NB4 (cell line): ENCODE data around the gene CIROP.

Experiments
- DNase-seq: peaks from one replicate; pipeline ENCODE4 v3.0.0; 2010; ENCODE audit warnings: low read depth
- H3K4me3 ChIP-seq: one replicate; pipeline ENCODE4 v1.5.1; 2011; ENCODE audit warnings: mild to moderate bottlenecking, low read depth, low read length, moderate library complexity
- MYC ChIP-seq: IDR thresholded peaks from 2 replicates; pipeline ENCODE4 v1.6.1; 2011; ENCODE audit warnings: low read depth, low read length
- POLR2A ChIP-seq: IDR thresholded peaks from 2 replicates; pipeline ENCODE4 v1.6.1; 2011; ENCODE audit warnings: mild to moderate bottlenecking; ENCODE audit not compliant: insufficient read length; ENCODE audit errors: extremely low read depth
- TF ChIP-seq, protein P1 (sequence below): IDR thresholded peaks from one replicate; pipeline ENCODE4 v1.5.1; 2012; ENCODE audit warnings: low read depth, low read length
- TF ChIP-seq, protein P2 (sequence below): IDR thresholded peaks from 2 replicates; pipeline ENCODE4 v1.6.1; 2011; ENCODE audit warnings: low read depth, low read length

Gene CIROP

DNA sequence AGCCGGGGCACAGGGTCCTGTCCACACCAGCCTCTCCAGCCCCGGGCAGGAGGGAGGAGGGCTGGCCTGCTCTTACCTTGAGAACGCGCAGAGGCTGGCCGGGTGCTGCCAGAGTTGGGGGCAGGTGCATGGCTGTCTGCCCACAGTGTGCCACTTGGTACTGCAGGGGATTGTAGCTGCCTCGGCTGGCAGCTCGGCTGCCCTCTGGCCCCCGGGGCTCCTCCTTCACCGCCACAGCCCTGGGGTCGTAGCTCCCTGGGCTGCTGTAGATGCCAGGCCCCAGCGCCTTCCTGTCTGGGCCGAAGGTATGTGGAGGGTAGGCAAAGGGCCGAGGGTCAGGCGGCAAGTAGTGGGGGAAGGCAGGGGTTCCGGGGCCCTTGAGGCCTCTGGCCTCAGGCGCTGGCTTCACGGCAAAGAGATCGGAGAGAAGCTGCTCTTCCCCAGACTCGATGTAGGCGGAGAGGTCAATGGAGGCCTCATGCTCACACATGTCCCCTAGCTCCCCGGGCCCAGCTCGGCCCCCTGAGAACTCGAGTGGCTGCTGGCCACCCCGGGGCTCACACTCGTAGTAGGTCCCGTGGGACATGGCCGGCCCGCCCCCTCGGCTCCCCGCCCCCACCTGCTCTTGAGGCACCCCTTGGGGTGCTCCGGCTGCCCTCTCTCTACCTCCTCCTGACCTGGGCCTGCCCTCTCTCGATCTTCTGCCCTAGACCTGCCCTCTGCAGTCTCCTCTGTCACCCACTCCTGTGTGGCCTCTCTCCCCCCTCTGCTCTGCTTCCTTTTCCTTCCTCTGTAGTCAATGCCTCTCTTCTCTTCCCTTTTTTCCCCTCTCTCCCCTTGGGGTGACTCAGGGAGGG lies 13.9 kb upstream of the CIROP start, which contains the start of gene CEBPE:
Gene CEBPE, minus strand, starts transcription at position 750 of the 857 bp plus-strand sequence. Its CDS starts 164 bp downstream, at position 586.
- TF ChIP-seq, protein P1, sequence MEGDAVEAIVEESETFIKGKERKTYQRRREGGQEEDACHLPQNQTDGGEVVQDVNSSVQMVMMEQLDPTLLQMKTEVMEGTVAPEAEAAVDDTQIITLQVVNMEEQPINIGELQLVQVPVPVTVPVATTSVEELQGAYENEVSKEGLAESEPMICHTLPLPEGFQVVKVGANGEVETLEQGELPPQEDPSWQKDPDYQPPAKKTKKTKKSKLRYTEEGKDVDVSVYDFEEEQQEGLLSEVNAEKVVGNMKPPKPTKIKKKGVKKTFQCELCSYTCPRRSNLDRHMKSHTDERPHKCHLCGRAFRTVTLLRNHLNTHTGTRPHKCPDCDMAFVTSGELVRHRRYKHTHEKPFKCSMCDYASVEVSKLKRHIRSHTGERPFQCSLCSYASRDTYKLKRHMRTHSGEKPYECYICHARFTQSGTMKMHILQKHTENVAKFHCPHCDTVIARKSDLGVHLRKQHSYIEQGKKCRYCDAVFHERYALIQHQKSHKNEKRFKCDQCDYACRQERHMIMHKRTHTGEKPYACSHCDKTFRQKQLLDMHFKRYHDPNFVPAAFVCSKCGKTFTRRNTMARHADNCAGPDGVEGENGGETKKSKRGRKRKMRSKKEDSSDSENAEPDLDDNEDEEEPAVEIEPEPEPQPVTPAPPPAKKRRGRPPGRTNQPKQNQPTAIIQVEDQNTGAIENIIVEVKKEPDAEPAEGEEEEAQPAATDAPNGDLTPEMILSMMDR, result no peak
- TF ChIP-seq MYC, result peak; percentile 32; the same call in 1 of the 2 replicates
- H3K4me3 ChIP-seq, result peak within 1 kb of the TSS; percentile 96
- DNase-seq, result peak; percentile 86

DNA sequence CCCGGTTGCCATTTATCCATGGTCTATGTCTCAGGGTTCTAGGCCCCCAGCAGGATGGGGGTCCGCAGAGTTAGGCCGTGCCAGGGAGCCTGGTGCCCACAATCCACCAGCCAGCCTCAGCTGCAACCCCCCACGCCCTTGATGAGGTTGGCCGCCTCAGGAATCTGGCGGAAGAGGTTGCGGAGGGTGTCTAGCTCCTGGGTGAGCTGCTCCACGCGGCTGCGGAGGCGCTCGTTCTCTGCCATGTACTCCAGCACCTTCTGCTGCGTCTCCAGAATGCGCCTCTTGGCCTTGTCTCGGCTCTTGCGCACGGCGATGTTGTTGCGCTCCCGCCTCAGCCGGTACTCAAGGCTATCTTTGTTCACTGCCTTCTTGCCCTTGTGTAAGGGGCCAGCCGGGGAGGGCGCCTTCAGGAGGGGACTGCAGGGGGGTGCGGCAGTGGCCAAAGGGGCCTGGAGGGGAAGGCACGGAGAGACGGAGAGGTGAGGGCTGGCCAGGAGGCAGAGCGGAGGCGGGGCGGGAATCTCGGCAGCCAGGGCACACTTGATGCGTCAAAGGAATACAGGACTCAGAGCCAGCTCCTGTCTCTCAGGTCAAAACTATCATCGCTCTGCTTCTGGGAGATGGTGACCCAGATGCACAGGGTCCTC lies 12.7 kb upstream of the CIROP start:
- DNase-seq, result peak; percentile 73
- no peak for TF ChIP-seq POLR2A
- TF ChIP-seq MYC, result no peak
- TF ChIP-seq, protein P2, sequence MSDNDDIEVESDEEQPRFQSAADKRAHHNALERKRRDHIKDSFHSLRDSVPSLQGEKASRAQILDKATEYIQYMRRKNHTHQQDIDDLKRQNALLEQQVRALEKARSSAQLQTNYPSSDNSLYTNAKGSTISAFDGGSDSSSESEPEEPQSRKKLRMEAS, result 0 out of 2 replicates have a peak, but pooled peaks have one; percentile 6
- TF ChIP-seq, protein P1, result no peak
- peak overlapping the region; percentile 96 for H3K4me3 ChIP-seq

DNA sequence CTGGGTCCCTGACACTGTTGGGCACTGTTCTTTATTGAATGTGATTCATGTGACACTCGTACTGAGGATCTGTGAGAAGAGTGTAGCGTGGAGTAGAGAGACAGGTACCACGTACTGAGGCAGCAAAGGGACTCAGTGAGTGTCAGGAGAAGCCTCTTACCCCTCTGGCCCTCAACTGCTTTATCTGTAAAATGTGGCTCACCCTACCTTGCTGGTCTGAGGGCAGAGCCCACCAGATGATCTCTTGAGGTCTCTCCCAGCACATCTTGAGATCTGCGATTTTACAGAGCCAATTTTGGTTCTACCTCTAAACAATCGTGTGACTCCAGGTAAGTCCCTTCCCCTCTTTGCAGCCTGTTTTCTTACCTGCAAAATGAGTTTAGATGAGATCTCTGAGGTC lies 11.1 kb upstream of the CIROP start:
- peak overlapping the region; percentile 96 for H3K4me3 ChIP-seq
- peak; percentile 53 for DNase-seq
- TF ChIP-seq, protein P1, result no peak
- TF ChIP-seq MYC, result no peak
- TF ChIP-seq, protein P2, result no peak
- TF ChIP-seq POLR2A, result no peak

DNA sequence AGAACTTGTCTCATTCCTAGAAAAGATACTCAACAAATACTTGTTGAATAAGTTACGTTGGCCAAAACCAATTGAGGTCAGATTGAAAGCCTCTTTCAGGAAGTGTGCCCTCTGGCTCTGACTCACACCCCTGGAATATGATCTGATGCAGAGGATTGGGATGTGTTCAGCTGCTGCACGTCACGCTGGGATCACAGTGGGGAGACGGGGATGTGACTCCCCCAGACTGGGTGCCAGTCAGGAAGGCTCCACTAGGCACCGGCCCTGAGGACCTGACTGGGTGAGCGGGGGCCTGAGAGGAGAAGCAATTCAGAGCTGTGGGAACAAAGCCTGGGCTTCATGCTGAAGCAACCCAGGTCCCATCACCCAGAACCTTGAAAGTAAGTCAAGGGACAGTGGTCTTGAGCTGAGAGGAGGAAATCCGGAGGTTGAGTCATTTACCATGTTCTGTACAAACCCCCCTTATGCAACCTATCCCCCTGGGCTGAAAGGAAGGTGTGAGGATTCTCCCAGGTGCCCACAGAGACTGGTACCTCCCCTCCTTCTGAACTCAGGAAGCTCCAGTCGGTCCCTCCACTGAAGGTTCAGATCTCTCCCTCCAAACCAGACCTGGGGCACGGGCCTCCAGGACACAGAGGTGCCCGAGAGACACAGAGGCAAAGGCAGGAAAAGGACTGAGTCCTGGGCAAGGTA lies 10.4 kb upstream of the CIROP start:
- TF ChIP-seq POLR2A, result no peak
- TF ChIP-seq, protein P2, result 0 out of 2 replicates have a peak, but pooled peaks have one; percentile 16
- TF ChIP-seq MYC, result peak; percentile 31; the same call in 1 of the 2 replicates
- TF ChIP-seq, protein P1, result no peak
- peak; percentile 83 for DNase-seq
- H3K4me3 ChIP-seq, result peak overlapping the region; percentile 96

DNA sequence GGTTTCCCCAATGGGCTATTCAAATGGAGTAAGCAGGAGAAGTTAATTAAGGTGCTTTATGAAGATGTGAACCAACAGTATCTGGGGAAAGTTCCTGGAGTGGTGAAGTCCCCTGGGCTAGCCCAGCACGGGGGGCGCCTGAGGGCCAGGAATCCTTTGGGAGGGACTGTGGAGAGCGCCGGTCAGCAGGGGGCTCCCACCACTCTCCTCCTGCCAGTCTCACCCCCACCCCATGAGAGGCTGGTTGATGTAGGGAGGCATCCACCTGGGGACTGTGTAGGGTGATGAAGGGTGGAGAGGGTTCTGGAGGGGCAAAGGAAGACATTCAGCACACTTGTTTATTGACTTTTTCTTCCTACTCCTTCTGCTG lies 9.9 kb upstream of the CIROP start:
- TF ChIP-seq, protein P1, result no peak
- TF ChIP-seq, protein P2, result no peak
- TF ChIP-seq POLR2A, result no peak
- TF ChIP-seq MYC, result no peak
- H3K4me3 ChIP-seq, result peak overlapping the region; percentile 96
- no peak for DNase-seq
